Panc1 (cell line): ENCODE data around the gene RBP5. TPM values are rescaled to one million over a fixed set of nuclear protein-coding genes. Genes with fewer than 3 reads are reported as not detected.

ENCODE experiments used
- ATAC-seq: fragments of 200-7000 bp; cut with Tn5 transposase; 2 replicates; pipeline ENCODE4 v1.9.1; 2020; ENCODE audit warnings: mild to moderate bottlenecking, moderate library complexity
- BruUV-seq: library from RNA; stranded (reverse); fragments of 400-500 nt; replicated peaks from 2 replicates; lab custom pipeline; 2021; lab: Mats Ljungman, UMichigan
- CTCF ChIA-PET: fragments of 300-600 bp; sonication (Branson Sonifier 250); formaldehyde crosslinking; loops from one replicate; lab custom pipeline; 2022; ENCODE audit warnings: antibody characterized with exemption; lab: Charles Lee
- POLR2A ChIA-PET: fragments of 300-600 bp; sonication (Branson Sonifier 250); formaldehyde crosslinking; loops from one replicate; lab custom pipeline; 2022; ENCODE audit warnings: antibody characterized with exemption; lab: Charles Lee
- DNase-seq: peaks from one replicate; pipeline ENCODE4 v3.0.0-alpha.2; 2010; ENCODE audit warnings: low read depth, low spot score
- H3K27ac ChIP-seq: 2 replicates; pipeline ENCODE4 v1.5.1; 2011; ENCODE audit warnings: mild to moderate bottlenecking, low read length, inconsistent platforms
- H3K27me3 ChIP-seq: fragments of 200-500 bp; sonication (Bioruptor generic); 2 replicates; pipeline ENCODE4 v1.6.0; 2014; ENCODE audit warnings: low read length, inconsistent platforms; ENCODE audit not compliant: control insufficient read depth, insufficient read depth
- H3K36me3 ChIP-seq: fragments of 200-500 bp; sonication (Bioruptor generic); 2 replicates; pipeline ENCODE4 v1.5.1; 2014; ENCODE audit warnings: inconsistent platforms, mild to moderate bottlenecking, low read length, moderate library complexity; ENCODE audit not compliant: control insufficient read depth, insufficient read depth
- H3K4me1 ChIP-seq: 2 replicates; pipeline ENCODE4 v1.5.1; 2011; ENCODE audit warnings: inconsistent platforms, mild to moderate bottlenecking, low read length, moderate library complexity; ENCODE audit not compliant: control insufficient read depth, insufficient read depth
- H3K4me3 ChIP-seq, 2 experiments: 2 replicates each; pipeline ENCODE4 v1.5.1; 2011 to 2012; ENCODE audit warnings: low read depth in 2 of 2, low read length in 2 of 2, mild to moderate bottlenecking in 2 of 2, inconsistent platforms in 1 of 2, moderate library complexity in 1 of 2
- H3K9me3 ChIP-seq: fragments of 200-500 bp; sonication (Bioruptor generic); 2 replicates; pipeline ENCODE4 v1.5.1; 2014; ENCODE audit warnings: low read depth, mild to moderate bottlenecking, inconsistent platforms, low read length, moderate library complexity; ENCODE audit not compliant: control insufficient read depth, insufficient read depth
- POLR2AphosphoS5 ChIP-seq: IDR thresholded peaks from 2 replicates; pipeline ENCODE4 v1.6.1; 2012; ENCODE audit warnings: mild to moderate bottlenecking, low read depth, low read length, moderate library complexity
- SIN3A ChIP-seq: IDR thresholded peaks from 2 replicates; pipeline ENCODE4 v1.6.1; 2012; ENCODE audit warnings: low read depth, mild to moderate bottlenecking, low read length, moderate library complexity, borderline replicate concordance; ENCODE audit not compliant: insufficient read depth
- TCF7L2 ChIP-seq: IDR thresholded peaks from 2 replicates; pipeline ENCODE4 v1.6.1; 2011; ENCODE audit warnings: mild to moderate bottlenecking, low read depth, low read length, inconsistent platforms
- in situ Hi-C: cut with HindIII; loops from 2 replicates; pipeline ENCODE4 v1.10.0; 2016; ENCODE audit warnings: low sequenced_read_pairs, low pct_unique_long_range_greater_than_20kb
- intact Hi-C: fragments of 100-400 bp; cut with micrococcal nuclease; formaldehyde crosslinking; loops from one replicate; pipeline ENCODE4 v1.10.0; 2022; ENCODE audit not compliant: unreplicated experiment
- total RNA-seq: library from RNA; stranded (reverse); gene quantifications from one replicate; pipeline ENCODE4 v1.2.1, GENCODE V29; 2021; ENCODE audit not compliant: unreplicated experiment
- TF ChIP-seq, protein P1 (sequence below): fragments of 450-650 bp; IDR thresholded peaks from 2 replicates; pipeline ENCODE4 v1.5.1; 2017; ENCODE audit warnings: mild to moderate bottlenecking
- TF ChIP-seq, protein P2 (sequence below), 2 experiments: IDR thresholded peaks; 2 replicates each; pipeline ENCODE4 v1.6.1; 2011 to 2012; ENCODE audit warnings: low read depth in 2 of 2, control low read depth in 1 of 2, low read length in 1 of 2, mild to moderate bottlenecking in 1 of 2, moderate library complexity in 1 of 2; ENCODE audit not compliant: insufficient read depth in 1 of 2

The RBP5 gene
- total RNA-seq, 1 experiment from 2014 or later: not detected

- in situ Hi-C loops (no loop called here), intact Hi-C loops (no loop called here)
- Histone ChIP-seq H3K4me1 (no peaks in the 10 kb centered on the region), H3K36me3 (no peaks in the 10 kb centered on the region), H3K27me3 (no peaks in the 10 kb centered on the region; the same call in 1 of the 2 replicates), H3K4me3 (no peak overlapping the region), H3K27ac (no peak overlapping the region), H3K9me3 (peaks cover 11% of the 10 kb centered on the region)
- TF ChIP-seq, protein P1, sequence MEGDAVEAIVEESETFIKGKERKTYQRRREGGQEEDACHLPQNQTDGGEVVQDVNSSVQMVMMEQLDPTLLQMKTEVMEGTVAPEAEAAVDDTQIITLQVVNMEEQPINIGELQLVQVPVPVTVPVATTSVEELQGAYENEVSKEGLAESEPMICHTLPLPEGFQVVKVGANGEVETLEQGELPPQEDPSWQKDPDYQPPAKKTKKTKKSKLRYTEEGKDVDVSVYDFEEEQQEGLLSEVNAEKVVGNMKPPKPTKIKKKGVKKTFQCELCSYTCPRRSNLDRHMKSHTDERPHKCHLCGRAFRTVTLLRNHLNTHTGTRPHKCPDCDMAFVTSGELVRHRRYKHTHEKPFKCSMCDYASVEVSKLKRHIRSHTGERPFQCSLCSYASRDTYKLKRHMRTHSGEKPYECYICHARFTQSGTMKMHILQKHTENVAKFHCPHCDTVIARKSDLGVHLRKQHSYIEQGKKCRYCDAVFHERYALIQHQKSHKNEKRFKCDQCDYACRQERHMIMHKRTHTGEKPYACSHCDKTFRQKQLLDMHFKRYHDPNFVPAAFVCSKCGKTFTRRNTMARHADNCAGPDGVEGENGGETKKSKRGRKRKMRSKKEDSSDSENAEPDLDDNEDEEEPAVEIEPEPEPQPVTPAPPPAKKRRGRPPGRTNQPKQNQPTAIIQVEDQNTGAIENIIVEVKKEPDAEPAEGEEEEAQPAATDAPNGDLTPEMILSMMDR: no peak
- TF ChIP-seq, protein P2, sequence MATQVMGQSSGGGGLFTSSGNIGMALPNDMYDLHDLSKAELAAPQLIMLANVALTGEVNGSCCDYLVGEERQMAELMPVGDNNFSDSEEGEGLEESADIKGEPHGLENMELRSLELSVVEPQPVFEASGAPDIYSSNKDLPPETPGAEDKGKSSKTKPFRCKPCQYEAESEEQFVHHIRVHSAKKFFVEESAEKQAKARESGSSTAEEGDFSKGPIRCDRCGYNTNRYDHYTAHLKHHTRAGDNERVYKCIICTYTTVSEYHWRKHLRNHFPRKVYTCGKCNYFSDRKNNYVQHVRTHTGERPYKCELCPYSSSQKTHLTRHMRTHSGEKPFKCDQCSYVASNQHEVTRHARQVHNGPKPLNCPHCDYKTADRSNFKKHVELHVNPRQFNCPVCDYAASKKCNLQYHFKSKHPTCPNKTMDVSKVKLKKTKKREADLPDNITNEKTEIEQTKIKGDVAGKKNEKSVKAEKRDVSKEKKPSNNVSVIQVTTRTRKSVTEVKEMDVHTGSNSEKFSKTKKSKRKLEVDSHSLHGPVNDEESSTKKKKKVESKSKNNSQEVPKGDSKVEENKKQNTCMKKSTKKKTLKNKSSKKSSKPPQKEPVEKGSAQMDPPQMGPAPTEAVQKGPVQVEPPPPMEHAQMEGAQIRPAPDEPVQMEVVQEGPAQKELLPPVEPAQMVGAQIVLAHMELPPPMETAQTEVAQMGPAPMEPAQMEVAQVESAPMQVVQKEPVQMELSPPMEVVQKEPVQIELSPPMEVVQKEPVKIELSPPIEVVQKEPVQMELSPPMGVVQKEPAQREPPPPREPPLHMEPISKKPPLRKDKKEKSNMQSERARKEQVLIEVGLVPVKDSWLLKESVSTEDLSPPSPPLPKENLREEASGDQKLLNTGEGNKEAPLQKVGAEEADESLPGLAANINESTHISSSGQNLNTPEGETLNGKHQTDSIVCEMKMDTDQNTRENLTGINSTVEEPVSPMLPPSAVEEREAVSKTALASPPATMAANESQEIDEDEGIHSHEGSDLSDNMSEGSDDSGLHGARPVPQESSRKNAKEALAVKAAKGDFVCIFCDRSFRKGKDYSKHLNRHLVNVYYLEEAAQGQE (IDR thresholded peaks at IDR 0.05; ENCODE audit: insufficient read depth in 1 of 2, low read depth in 2 of 2, low read length in 1 of 2): no peak
- TF ChIP-seq TCF7L2: no peak
- TF ChIP-seq POLR2AphosphoS5: no peak
- TF ChIP-seq SIN3A: no peak
- no peak for DNase-seq
- BruUV-seq: no TSS peak
- ChIA-PET POLR2A (no interaction called here), CTCF (no interaction called here)
- ATAC-seq: no peak
These were observed 43.2 kb upstream of the RBP5 start for GRCh38 chr12:7171854-7172253.

DNA sequence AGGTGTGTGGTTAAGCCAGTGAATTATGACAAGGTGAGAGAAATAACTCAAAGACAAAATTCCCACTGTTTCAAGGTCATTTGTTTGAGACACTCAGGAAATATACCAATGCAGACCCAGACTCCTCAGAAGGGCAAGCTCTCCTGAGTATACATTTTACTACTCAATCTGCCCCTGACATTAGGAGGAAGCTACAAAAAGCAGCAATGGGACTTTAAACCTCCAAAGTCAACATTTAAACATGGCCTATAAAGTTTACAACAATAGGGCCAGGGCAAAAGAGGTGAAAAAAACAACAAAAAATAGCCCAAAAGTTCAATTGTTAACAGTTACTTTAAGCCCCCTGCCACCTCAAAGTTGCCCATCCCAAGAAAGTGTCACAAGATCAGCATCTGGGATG, 41.3 kb upstream of the RBP5 start:
- TF ChIP-seq, protein P1: no peak
- TF ChIP-seq POLR2AphosphoS5: no peak
- Histone ChIP-seq H3K27me3 (no peaks in the 10 kb centered on the region), H3K36me3 (no peaks in the 10 kb centered on the region), H3K4me3 (no peak overlapping the region), H3K27ac (no peak overlapping the region), H3K4me1 (no peaks in the 10 kb centered on the region), H3K9me3 (peaks cover 12% of the 10 kb centered on the region)
- ATAC-seq: no peak
- POLR2A ChIA-PET: no interaction called here
- intact Hi-C loops (no loop called here), in situ Hi-C loops (no loop called here)
- no TSS peak for BruUV-seq
- CTCF ChIA-PET: no interaction called here
- no peak for DNase-seq
